Stimulated activated CD8-positive, alpha-beta memory T cell treated with anti-CD3 and anti-CD28 coated beads, Interleukin-4, amount 100 ng/mL, for 24 hours (primary cell): ENCODE measurements around the gene CHMP2A.
"Not testable (repeated sequence)": the region's sequence is repeated elsewhere in the genome, so short reads cannot be mapped to it uniquely, and the experiment has no call there.

ENCODE experiments used
- DNase-seq: peaks from one replicate; pipeline ENCODE4 v3.0.0-alpha.2; 2020; ENCODE audit warnings: low read depth

The CHMP2A gene

DNA sequence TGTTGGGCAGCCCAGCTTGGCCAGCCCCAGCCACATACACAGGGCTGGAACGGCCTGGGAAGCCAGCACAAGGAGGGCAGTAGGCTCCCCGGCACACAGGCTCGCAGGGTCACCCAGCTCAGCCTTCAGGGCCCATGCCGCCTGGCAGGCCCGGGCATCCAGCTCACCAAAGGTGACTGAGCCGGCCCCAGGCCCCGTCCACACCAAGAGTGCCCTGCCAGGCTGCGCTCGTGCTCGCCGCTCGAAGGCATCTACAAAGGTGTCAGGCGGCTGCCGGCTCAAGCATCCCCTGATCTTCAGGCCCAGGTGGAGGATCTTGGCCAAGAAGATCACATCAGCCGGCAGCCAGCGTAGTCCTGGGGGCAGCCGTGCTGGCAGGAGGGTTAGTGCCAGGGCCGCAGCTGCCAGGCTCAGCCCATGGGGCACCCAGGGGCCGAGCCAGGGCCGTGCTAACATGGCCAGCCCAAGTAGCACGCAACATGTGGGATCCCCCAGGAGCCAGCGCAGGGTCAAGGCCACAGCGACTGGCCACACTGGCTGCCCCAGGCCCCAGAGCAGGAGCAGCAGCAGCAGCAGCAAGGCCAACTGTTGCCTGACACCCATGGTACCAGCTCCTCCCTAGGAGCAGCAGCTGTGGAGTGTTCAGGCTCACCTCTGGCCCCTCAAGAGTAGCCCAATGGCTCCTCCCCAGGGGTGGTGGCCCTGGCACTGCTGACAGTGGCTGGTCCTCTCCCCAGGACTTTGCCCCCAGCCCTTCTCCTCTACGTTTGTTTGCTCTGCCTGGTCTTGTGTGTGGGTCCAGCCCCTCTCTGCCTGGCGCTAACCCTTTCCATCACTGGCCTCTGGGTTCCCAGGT is 43.3 kb downstream of the CHMP2A start, which contains the start of gene SLC27A5:
SLC27A5 (minus strand) TSS at position 640 of the 856 bp plus-strand sequence; CDS start at position 603, 37 bp downstream.
- no peak for DNase-seq

GRCh38 chr19:58510084-58510862 is 44.6 kb downstream of the CHMP2A start:
- no peak for DNase-seq

- DNase-seq, result no peak
These were observed 45.2 kb downstream of the CHMP2A start for GRCh38 chr19:58509731-58510083.

- not testable (repeated sequence) for DNase-seq
These were observed 47.2 kb downstream of the CHMP2A start for GRCh38 chr19:58507602-58508223.
